Sigmoid colon (tissue), 4 donors: ENCODE measurements around the gene IRX2.

ENCODE experiments used
- EP300 ChIP-seq, 4 donors: sonication (generic); formaldehyde crosslinking; IDR thresholded peaks; one replicate each; pipeline ENCODE4 v1.6.1; 2017; ENCODE audit warnings: antibody characterized with exemption in 4 of 4
- POLR2A ChIP-seq, 2 donors: fragments of 450-650 bp; IDR thresholded peaks; one replicate each; pipeline ENCODE4 v1.6.1; 2016; ENCODE audit warnings: antibody characterized with exemption in 2 of 2, mild to moderate bottlenecking in 2 of 2, moderate library complexity in 2 of 2
- POLR2AphosphoS5 ChIP-seq, 4 donors: sonication (generic); formaldehyde crosslinking; IDR thresholded peaks; one replicate each; pipeline ENCODE4 v1.6.1; 2017; ENCODE audit warnings: antibody characterized with exemption in 4 of 4
- TF ChIP-seq, protein P1 (sequence below), 4 experiments: fragments of 450-650 bp in 3 of 4; fragments of 200-600 bp in 1 of 4; IDR thresholded peaks; one replicate each; pipeline ENCODE4 v1.5.1; 2016 to 2019; ENCODE audit warnings: antibody characterized with exemption in 4 of 4, mild to moderate bottlenecking in 3 of 4, moderate library complexity in 2 of 4

DNA sequence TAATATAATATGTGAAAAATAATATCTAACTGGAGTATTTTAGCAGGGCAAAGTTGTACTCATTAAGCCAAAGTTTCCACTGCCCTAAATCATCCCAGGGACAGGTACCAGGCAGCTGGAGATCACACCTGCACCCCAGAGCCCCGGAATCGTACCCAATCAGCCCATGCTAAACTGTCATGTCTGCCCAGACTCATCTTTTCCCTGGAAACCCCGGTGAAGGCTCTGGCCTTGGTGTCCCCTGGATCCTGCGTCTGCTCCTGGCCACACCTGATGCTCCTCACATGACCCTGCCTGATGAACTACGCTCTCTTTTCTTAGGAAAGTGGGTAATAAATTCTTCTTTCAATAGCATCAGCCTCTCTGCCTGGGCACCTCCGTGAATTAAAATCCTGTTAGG lies 15.6 kb upstream of the IRX2 start:
- TF ChIP-seq POLR2A (IDR thresholded peaks at IDR 0.05) (no peak), POLR2AphosphoS5 (IDR thresholded peaks at IDR 0.05) (no peak), EP300 (IDR thresholded peaks at IDR 0.05) (no peak)
- TF ChIP-seq, protein P1, sequence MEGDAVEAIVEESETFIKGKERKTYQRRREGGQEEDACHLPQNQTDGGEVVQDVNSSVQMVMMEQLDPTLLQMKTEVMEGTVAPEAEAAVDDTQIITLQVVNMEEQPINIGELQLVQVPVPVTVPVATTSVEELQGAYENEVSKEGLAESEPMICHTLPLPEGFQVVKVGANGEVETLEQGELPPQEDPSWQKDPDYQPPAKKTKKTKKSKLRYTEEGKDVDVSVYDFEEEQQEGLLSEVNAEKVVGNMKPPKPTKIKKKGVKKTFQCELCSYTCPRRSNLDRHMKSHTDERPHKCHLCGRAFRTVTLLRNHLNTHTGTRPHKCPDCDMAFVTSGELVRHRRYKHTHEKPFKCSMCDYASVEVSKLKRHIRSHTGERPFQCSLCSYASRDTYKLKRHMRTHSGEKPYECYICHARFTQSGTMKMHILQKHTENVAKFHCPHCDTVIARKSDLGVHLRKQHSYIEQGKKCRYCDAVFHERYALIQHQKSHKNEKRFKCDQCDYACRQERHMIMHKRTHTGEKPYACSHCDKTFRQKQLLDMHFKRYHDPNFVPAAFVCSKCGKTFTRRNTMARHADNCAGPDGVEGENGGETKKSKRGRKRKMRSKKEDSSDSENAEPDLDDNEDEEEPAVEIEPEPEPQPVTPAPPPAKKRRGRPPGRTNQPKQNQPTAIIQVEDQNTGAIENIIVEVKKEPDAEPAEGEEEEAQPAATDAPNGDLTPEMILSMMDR (IDR thresholded peaks at IDR 0.05): no peak
